Vagina (tissue), 2 donors: ENCODE results near the gene POLG2. TPM values are rescaled to one million over a fixed set of nuclear protein-coding genes. Genes with fewer than 3 reads are reported as not detected.
"Not testable (repeated sequence)": the region's sequence is repeated elsewhere in the genome, so short reads cannot be mapped to it uniquely, and the experiment has no call there.

Experiments
- DNase-seq, 2 donors: peaks; one replicate each; pipeline ENCODE4 v3.0.0-alpha.2; 2017; ENCODE audit errors: extremely low spot score in 2 of 2
- H3K27ac ChIP-seq: fragments of 200-600 bp; sonication (generic); one replicate; pipeline ENCODE4 v1.5.1; 2019
- H3K27me3 ChIP-seq: fragments of 200-600 bp; sonication (generic); one replicate; pipeline ENCODE4 v1.5.1; 2019
- H3K36me3 ChIP-seq, 2 donors: fragments of 200-600 bp; sonication (generic); one replicate each; pipeline ENCODE4 v1.5.1; 2017 to 2019
- H3K4me1 ChIP-seq: fragments of 200-600 bp; sonication (generic); one replicate; pipeline ENCODE4 v1.5.1; 2019
- H3K4me3 ChIP-seq, 2 donors: fragments of 200-600 bp; sonication (generic); 1 replicate in 1 of 2; 2 replicates in 1 of 2; pipeline ENCODE4 v1.5.1; 2016 to 2019
- H3K9me3 ChIP-seq: fragments of 200-600 bp; sonication (generic); one replicate; pipeline ENCODE4 v1.5.1; 2019
- CTCF ChIP-seq, 3 experiments: fragments of 450-650 bp in 2 of 3; fragments of 200-600 bp in 1 of 3; sonication (generic) in 1 of 3; IDR thresholded peaks; one replicate each; pipeline ENCODE4 v1.5.1; 2017 to 2019; ENCODE audit warnings: antibody characterized with exemption in 3 of 3, mild to moderate bottlenecking in 2 of 3, moderate library complexity in 2 of 3
- POLR2A ChIP-seq, 2 donors: fragments of 450-650 bp; IDR thresholded peaks; one replicate each; pipeline ENCODE4 v1.6.1; 2017; ENCODE audit warnings: antibody characterized with exemption in 2 of 2, mild to moderate bottlenecking in 2 of 2, moderate library complexity in 2 of 2
- POLR2AphosphoS5 ChIP-seq, 2 donors: sonication (generic); formaldehyde crosslinking; IDR thresholded peaks; one replicate each; pipeline ENCODE4 v1.9.0; 2017; ENCODE audit warnings: antibody characterized with exemption in 2 of 2, mild to moderate bottlenecking in 2 of 2, low read depth in 1 of 2; ENCODE audit not compliant: insufficient read depth in 1 of 2
- intact Hi-C: fragments of 100-400 bp; cut with DNase I; formaldehyde crosslinking; loops from one replicate; pipeline ENCODE4 v1.15.1; 2023
- total RNA-seq: library from RNA; depleted of rRNA; stranded (reverse); fragments of >200 nt; gene quantifications from one replicate; pipeline ENCODE4 v1.2.3, GENCODE V29; 2016

POLG2 gene
- total RNA-seq, 1 donor from 2014 or later: 16.7 TPM

- no peaks in the 10 kb centered on the region for H3K27me3 ChIP-seq
- no peaks in the 10 kb centered on the region for H3K9me3 ChIP-seq
- no peaks in the 10 kb centered on the region for H3K4me1 ChIP-seq
- H3K36me3 ChIP-seq: no peaks in the 10 kb centered on the region
- TF ChIP-seq POLR2A (IDR thresholded peaks at IDR 0.05): no peak
- TF ChIP-seq CTCF (IDR thresholded peaks at IDR 0.05): no peak
- TF ChIP-seq POLR2AphosphoS5 (IDR thresholded peaks at IDR 0.05; ENCODE audit: insufficient read depth in 1 of 2, low read depth in 1 of 2): no peak
- intact Hi-C loops: no loop called here
- no peak for DNase-seq
- H3K27ac ChIP-seq: no peak overlapping the region
- no peak overlapping the region for H3K4me3 ChIP-seq
Measured at GRCh38 chr17:64466019-64466735, 30.7 kb downstream of the POLG2 start.

- no peaks in the 10 kb centered on the region for H3K27me3 ChIP-seq
- no peaks in the 10 kb centered on the region for H3K9me3 ChIP-seq
- no peak overlapping the region for H3K4me3 ChIP-seq
- no peak overlapping the region for H3K27ac ChIP-seq
- no peaks in the 10 kb centered on the region for H3K36me3 ChIP-seq
- intact Hi-C loops: no loop called here
- no peak for TF ChIP-seq POLR2A (IDR thresholded peaks at IDR 0.05)
- no peak for TF ChIP-seq CTCF (IDR thresholded peaks at IDR 0.05)
- TF ChIP-seq POLR2AphosphoS5 (IDR thresholded peaks at IDR 0.05; ENCODE audit: insufficient read depth in 1 of 2, low read depth in 1 of 2): no peak
- H3K4me1 ChIP-seq: no peaks in the 10 kb centered on the region
- DNase-seq: no peak
Measured at GRCh38 chr17:64461788-64462187, 35.1 kb downstream of the POLG2 start.

- H3K9me3 ChIP-seq: no peaks in the 10 kb centered on the region
- no peaks in the 10 kb centered on the region for H3K4me1 ChIP-seq
- no peaks in the 10 kb centered on the region for H3K27me3 ChIP-seq
- no peak overlapping the region for H3K27ac ChIP-seq
- TF ChIP-seq POLR2A (IDR thresholded peaks at IDR 0.05) (no peak), POLR2AphosphoS5 (IDR thresholded peaks at IDR 0.05; ENCODE audit: insufficient read depth in 1 of 2, low read depth in 1 of 2) (no peak), CTCF (IDR thresholded peaks at IDR 0.05) (no peak)
- DNase-seq: no peak
- intact Hi-C loops: no loop called here
- H3K4me3 ChIP-seq: no peak overlapping the region
- H3K36me3 ChIP-seq: no peaks in the 10 kb centered on the region
Measured at GRCh38 chr17:64460955-64461354, 35.9 kb downstream of the POLG2 start.

GRCh38 chr17:64459818-64460217 lies 37.0 kb downstream of the POLG2 start:
- H3K36me3 ChIP-seq, DNase-seq, H3K27me3 ChIP-seq, H3K9me3 ChIP-seq, H3K4me1 ChIP-seq, H3K27ac ChIP-seq, intact Hi-C loops, H3K4me3 ChIP-seq: not testable (repeated sequence)

GRCh38 chr17:64459284-64459747 lies 37.5 kb downstream of the POLG2 start:
- Histone ChIP-seq H3K27me3 (no peaks in the 10 kb centered on the region), H3K27ac (no peak overlapping the region), H3K9me3 (no peaks in the 10 kb centered on the region), H3K4me3 (no peak overlapping the region), H3K4me1 (no peaks in the 10 kb centered on the region), H3K36me3 (no peaks in the 10 kb centered on the region)
- TF ChIP-seq POLR2A (IDR thresholded peaks at IDR 0.05) (no peak), POLR2AphosphoS5 (IDR thresholded peaks at IDR 0.05; ENCODE audit: insufficient read depth in 1 of 2, low read depth in 1 of 2) (no peak), CTCF (IDR thresholded peaks at IDR 0.05) (no peak)
- no peak for DNase-seq
- intact Hi-C loops: no loop called here
